Lower leg skin (tissue), 4 donors: ENCODE results near the gene AXIN2. TPM values are rescaled to one million over a fixed set of nuclear protein-coding genes. Genes with fewer than 3 reads are reported as not detected.

Experiments
- DNase-seq, 2 donors: peaks; one replicate each; pipeline ENCODE4 v3.0.0-alpha.2; 2019; ENCODE audit warnings: low spot score in 2 of 2
- H3K4me3 ChIP-seq: fragments of 200-600 bp; sonication (generic); 2 replicates; pipeline ENCODE4 v1.5.1; 2017; ENCODE audit warnings: mild to moderate bottlenecking, low read depth; ENCODE audit not compliant: poor library complexity, severe bottlenecking
- POLR2A ChIP-seq, 2 donors: fragments of 450-650 bp; IDR thresholded peaks; one replicate each; pipeline ENCODE4 v1.6.1; 2016 to 2017; ENCODE audit warnings: antibody characterized with exemption in 2 of 2, mild to moderate bottlenecking in 1 of 2, moderate library complexity in 1 of 2
- WGBS, 2 donors: methylation state at CpG; one replicate each; pipeline ENCODE4 v1.1.5; 2018; 5-methylcytosine and 5-hydroxymethylcytosine counted together
- intact Hi-C: fragments of 100-400 bp; cut with DNase I; formaldehyde crosslinking; loops from one replicate; pipeline ENCODE4 v1.15.0; 2023; ENCODE audit warnings: low total_unique reads
- total RNA-seq, 4 donors: library from RNA; depleted of rRNA; stranded (reverse); fragments of >200 nt; gene quantifications; one replicate each; pipeline ENCODE4 v1.1.0, GENCODE V29; 2016
- TF ChIP-seq, protein P1 (sequence below), 3 donors: fragments of 450-650 bp; IDR thresholded peaks; one replicate each; pipeline ENCODE4 v1.5.1; 2016; ENCODE audit warnings: antibody characterized with exemption in 3 of 3, mild to moderate bottlenecking in 3 of 3, moderate library complexity in 2 of 3

The AXIN2 gene, protein sequence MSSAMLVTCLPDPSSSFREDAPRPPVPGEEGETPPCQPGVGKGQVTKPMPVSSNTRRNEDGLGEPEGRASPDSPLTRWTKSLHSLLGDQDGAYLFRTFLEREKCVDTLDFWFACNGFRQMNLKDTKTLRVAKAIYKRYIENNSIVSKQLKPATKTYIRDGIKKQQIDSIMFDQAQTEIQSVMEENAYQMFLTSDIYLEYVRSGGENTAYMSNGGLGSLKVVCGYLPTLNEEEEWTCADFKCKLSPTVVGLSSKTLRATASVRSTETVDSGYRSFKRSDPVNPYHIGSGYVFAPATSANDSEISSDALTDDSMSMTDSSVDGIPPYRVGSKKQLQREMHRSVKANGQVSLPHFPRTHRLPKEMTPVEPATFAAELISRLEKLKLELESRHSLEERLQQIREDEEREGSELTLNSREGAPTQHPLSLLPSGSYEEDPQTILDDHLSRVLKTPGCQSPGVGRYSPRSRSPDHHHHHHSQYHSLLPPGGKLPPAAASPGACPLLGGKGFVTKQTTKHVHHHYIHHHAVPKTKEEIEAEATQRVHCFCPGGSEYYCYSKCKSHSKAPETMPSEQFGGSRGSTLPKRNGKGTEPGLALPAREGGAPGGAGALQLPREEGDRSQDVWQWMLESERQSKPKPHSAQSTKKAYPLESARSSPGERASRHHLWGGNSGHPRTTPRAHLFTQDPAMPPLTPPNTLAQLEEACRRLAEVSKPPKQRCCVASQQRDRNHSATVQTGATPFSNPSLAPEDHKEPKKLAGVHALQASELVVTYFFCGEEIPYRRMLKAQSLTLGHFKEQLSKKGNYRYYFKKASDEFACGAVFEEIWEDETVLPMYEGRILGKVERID
- 10 to 100 TPM; 11.7 to 16.7 (median 14.6) TPM for total RNA-seq

DNA sequence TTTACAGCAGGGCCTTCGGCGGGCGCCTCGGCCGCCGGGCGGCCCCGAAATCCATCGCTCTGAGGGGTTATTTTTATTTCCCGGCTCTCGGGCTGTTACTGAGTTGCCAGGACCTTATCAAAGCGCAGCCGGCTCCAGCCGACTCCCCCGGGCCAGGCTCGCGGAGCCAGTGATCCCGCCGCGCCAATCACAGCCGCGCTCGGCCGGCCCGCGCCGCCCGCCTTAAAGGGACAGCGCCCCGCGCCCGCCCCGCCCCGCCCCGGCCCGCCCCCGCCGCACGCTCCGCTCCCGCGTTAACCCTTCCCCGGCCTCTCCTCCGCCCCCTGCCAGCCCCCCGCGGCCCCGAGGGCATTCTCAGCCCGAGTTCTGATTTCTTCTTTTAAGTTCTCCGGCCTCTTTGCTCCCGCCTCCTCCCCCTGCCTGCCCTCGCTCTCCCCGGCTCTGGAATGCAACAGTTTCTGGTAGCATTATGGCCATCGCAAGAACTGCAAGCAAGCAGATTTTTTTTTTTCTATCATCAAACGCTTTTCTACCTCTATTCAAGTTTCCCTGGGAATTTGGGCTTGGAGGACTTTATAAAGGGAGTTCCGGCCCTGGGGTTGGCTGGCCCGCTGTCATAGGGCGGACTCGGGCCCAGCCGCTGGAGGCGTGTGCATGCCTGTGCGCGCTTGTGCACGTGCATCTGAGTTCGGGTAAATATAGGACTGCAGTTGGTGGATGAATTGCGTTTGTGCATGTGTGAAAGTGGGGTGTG is at the start of gene AXIN2:
TSS of gene AXIN2 (minus strand) at position 197 of the 754 bp plus-strand sequence. CDS start 3,028 bp downstream, outside the sequence.
- no peak for TF ChIP-seq POLR2A (IDR thresholded peaks at IDR 0.05)
- TF ChIP-seq, protein P1, sequence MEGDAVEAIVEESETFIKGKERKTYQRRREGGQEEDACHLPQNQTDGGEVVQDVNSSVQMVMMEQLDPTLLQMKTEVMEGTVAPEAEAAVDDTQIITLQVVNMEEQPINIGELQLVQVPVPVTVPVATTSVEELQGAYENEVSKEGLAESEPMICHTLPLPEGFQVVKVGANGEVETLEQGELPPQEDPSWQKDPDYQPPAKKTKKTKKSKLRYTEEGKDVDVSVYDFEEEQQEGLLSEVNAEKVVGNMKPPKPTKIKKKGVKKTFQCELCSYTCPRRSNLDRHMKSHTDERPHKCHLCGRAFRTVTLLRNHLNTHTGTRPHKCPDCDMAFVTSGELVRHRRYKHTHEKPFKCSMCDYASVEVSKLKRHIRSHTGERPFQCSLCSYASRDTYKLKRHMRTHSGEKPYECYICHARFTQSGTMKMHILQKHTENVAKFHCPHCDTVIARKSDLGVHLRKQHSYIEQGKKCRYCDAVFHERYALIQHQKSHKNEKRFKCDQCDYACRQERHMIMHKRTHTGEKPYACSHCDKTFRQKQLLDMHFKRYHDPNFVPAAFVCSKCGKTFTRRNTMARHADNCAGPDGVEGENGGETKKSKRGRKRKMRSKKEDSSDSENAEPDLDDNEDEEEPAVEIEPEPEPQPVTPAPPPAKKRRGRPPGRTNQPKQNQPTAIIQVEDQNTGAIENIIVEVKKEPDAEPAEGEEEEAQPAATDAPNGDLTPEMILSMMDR (IDR thresholded peaks at IDR 0.05): peak in 1 of 3 donors; percentile 12
- DNase-seq: peak; percentile 87 to 97
- H3K4me3 ChIP-seq: peak within 1 kb of the TSS; percentile 69
- intact Hi-C loops: no loop called here
- WGBS, 2 donors: 0 to 2% methylated on average over 19 to 55 of the region's 65 CpGs

DNA sequence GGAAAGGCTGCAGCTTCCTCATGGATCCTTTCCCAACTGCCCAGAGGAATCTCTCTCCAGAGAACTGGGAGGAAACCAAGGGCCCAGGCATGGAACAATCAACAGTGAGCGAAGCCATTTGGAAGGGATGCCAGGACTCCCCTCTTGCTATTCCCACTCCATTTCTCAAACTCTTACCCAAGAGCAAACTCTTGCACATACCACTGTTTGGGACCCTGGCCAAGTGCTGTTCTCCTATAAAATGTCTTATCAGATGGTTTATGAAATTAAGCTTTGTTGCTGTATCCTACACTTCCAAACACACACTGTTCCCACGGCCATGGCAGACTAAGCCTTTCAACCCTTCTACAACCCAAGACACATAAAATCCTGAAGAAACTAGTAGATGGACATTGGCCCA is 48.3 kb upstream of the AXIN2 start:
- H3K4me3 ChIP-seq: no peak overlapping the region
- no peak for DNase-seq
- TF ChIP-seq, protein P1 (IDR thresholded peaks at IDR 0.05): no peak
- TF ChIP-seq POLR2A (IDR thresholded peaks at IDR 0.05): no peak
- 67 to 75% methylated on average over 2 of the region's 2 CpGs for WGBS, 2 donors
- intact Hi-C loops: no loop called here

DNA sequence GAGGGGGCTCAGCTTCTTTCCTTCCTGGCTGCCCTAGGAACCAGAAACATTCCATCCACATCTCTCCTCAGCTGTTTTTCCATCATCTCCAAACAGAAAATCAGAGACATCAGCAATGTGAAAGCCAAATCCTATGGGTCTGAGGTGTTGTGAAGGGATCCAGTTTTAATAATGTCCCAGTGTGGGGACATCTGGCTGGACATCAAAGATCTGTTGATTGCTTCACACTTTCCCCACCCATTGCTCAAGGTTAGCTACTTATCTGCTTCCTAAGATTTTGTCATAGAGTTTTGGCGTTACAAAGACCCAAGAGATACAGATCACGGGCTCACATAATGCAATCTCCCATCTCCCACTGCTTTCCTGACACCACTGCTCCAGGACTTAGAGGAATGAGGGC is 47.8 kb upstream of the AXIN2 start:
- H3K4me3 ChIP-seq: no peak overlapping the region
- DNase-seq: no peak
- 52 to 61% methylated on average over 2 of the region's 2 CpGs for WGBS, 2 donors
- TF ChIP-seq, protein P1 (IDR thresholded peaks at IDR 0.05): no peak
- intact Hi-C loops: no loop called here

DNA sequence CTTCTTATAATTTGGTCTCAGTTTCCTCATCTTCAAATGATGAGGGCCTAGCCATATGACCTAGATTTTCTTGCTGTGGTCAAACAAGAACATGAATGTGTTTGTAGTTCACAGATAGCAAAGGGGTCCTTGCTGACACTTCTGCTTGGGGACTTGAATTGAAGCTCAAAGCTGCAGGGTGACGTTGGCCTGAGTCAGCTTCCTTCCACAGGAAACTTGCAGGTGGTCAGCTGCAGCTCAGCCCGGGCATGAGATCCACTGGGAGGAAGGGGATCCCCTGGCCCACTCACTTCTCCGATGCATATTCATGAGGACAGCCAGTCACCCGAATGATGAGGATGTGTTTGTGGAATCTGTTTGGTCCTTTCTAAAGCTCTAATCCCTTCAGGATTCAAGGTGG is 42.6 kb upstream of the AXIN2 start:
- TF ChIP-seq POLR2A (IDR thresholded peaks at IDR 0.05): no peak
- TF ChIP-seq, protein P1 (IDR thresholded peaks at IDR 0.05): no peak
- 45 to 77% methylated on average over 4 of the region's 4 CpGs for WGBS, 2 donors
- DNase-seq: no peak
- intact Hi-C loops: loop anchor here (5.0 kb wide), 1 partner anchor 163 kb away; no protein-coding TSS in a partner anchor
- H3K4me3 ChIP-seq: no peak overlapping the region

DNA sequence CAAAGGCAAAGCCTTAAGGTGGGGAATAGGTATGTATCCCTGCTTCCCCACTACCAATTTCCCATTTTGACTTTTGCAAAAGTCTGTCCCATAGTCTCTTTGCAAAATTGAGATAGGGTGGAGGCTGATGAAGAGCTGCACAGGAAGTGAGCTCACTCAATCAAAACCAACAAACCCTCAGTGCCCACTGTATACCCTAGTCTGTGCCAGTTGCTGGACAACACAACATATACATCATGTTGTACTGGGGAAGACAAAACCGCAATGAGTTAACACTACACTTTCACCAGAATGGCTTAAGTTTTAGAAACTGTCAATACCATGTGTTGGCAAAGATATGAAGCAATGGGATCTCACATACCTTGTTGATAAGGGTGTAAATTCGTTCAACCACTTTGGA is 40.4 kb upstream of the AXIN2 start:
- WGBS, 2 donors: 86 to 91% methylated on average over 2 of the region's 2 CpGs
- DNase-seq: no peak
- H3K4me3 ChIP-seq: no peak overlapping the region
- TF ChIP-seq, protein P1 (IDR thresholded peaks at IDR 0.05): no peak
- no peak for TF ChIP-seq POLR2A (IDR thresholded peaks at IDR 0.05)
- intact Hi-C loops: loop anchor here (5.0 kb wide), 1 partner anchor 165 kb away; no protein-coding TSS in a partner anchor
